Omental fat pad (tissue), 4 donors: ENCODE data around the gene MOK. TPM values are rescaled to one million over a fixed set of nuclear protein-coding genes. Genes with fewer than 3 reads are reported as not detected.
A peak's percentile ranks its signal among the peaks of the same experiment; 100 is the strongest.
"Not testable (repeated sequence)": the region's sequence is repeated elsewhere in the genome, so short reads cannot be mapped to it uniquely, and the experiment has no call there.

Experiments used
- ATAC-seq: fragments of 150-250 bp; one replicate; pipeline ENCODE4 v1.9.1; 2016; ENCODE audit warnings: mild to moderate bottlenecking, moderate library complexity; ENCODE audit not compliant: low FRiP score
- DNase-seq: peaks from one replicate; pipeline ENCODE4 v3.0.0-alpha.2; 2019; ENCODE audit warnings: low spot score
- CTCF ChIP-seq, 3 donors: fragments of 450-650 bp; IDR thresholded peaks; one replicate each; pipeline ENCODE4 v1.5.1; 2016 to 2017; ENCODE audit warnings: antibody characterized with exemption in 3 of 3, mild to moderate bottlenecking in 3 of 3, moderate library complexity in 2 of 3
- total RNA-seq, 4 donors: library from RNA; depleted of rRNA; stranded (reverse); fragments of >200 nt; gene quantifications; one replicate each; pipeline ENCODE4 v1.1.0, GENCODE V29; 2016

The MOK gene
- 10 to 100 TPM; 11.6 to 21.9 (median 12.6) TPM for total RNA-seq

- TF ChIP-seq CTCF (IDR thresholded peaks at IDR 0.05) = no peak
- DNase-seq (peak; percentile 88), ATAC-seq (peak; percentile 99)
Measured at GRCh38 chr14:102304611-102305506, at the start of gene MOK. MOK (minus strand) TSS chr14:102305164; CDS start chr14:102304968, 196 bp downstream.

- TF ChIP-seq CTCF (IDR thresholded peaks at IDR 0.05) = no peak
- DNase-seq (no peak), ATAC-seq (no peak)
Measured at GRCh38 chr14:102353126-102353619, 48.2 kb upstream of the MOK start.

GRCh38 chr14:102352213-102352612, 47.2 kb upstream of the MOK start:
- DNase-seq = no peak
- TF ChIP-seq CTCF (IDR thresholded peaks at IDR 0.05) = no peak
- no peak for ATAC-seq

DNA sequence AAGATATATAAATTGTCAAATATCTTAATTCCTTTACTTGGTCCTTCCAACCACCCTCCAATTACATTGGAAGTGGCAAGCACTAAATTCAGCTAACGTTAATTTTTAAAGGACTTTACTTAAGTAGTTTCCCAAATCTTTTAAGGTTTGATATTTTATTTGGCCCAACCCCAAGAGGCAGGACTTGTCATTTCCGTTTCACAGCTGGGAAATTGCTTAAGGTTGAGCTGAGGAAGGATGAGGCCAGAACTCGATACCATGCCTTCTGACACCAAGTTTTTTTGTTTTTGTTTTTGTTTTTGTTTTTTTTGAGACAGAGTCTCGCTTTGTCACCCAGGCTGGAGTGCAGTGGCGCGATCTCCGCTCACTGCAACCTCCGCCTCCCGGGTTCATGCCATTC, 46.6 kb upstream of the MOK start:
- not testable (repeated sequence) for DNase-seq, ATAC-seq

- no peak for TF ChIP-seq CTCF (IDR thresholded peaks at IDR 0.05)
- DNase-seq (no peak), ATAC-seq (no peak)
Measured at GRCh38 chr14:102351023-102351422, 46.1 kb upstream of the MOK start.

DNA sequence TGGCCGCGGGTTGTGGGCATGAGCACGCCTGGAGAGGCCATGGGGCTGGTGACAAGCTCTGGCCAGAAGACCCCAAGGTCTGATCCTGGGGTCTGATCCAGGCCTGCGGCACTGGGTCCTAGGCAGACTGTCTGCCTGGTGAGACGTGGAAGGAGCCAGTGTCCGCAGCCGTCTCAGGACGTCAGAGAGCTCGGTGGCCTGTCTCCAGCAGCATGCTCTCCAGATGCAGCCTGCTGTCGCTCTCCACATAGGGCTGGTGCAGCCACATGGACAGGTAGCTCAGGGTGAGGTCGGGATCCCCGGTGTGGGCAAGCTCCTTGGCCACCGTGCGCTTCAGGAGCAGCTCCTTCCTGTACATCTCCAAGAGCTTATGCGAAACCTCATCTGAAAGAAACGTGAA, 43.4 kb upstream of the MOK start:
- TF ChIP-seq CTCF (IDR thresholded peaks at IDR 0.05) = no peak
- ATAC-seq (no peak), DNase-seq (no peak)

DNA sequence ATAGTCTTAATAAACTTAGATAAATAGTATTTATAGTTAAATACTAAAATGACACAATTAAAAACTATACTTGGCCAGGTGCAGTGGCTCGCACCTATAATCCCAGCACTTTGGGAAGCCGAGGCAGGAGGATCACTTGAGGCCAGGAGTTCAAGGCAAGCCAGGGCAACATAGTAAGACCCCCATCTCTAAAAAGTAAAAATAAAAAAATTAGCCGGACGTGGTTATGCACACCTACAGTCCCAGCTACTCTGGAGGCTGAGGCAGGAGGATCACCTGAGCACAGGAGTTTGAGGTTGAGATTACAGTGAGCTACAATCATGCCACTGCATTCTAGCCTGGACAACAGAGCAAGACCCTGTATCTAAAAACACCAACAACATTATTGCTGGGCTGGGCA, 41.7 kb upstream of the MOK start:
- ATAC-seq (no peak), DNase-seq (no peak)
- no peak for TF ChIP-seq CTCF (IDR thresholded peaks at IDR 0.05)
